Measurements from ENCODE around the gene ATG16L2. TPM values are rescaled to one million over a fixed set of nuclear protein-coding genes. Genes with fewer than 3 reads are reported as not detected.

Gene ATG16L2
- total RNA-seq, 1 experiment from 2014 or later = 17.3 TPM

DNA sequence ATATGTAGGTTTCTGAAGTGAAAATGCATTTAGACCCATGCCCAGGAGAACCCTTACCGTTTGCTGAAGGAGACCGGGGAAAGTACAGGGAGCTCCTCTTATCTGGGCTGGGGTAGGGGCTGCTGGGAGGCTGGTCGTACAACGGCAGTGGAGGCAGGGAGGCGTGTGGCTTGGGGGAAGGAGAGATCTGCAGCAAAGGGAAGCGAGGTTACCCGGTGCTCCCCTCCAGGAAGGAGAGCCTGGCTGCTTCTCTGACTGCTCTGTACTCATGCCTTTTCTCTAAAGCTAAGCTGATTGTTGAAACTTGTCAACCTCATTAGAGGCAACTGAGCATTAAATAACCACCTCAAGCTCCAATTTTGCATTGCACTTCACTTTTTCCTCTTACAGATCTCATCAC is 27.2 kb downstream of the ATG16L2 start:
- Histone ChIP-seq H2BK120ac (ENCODE audit: low read depth, low read length, poor library complexity, severe bottlenecking) (no peak overlapping the region), H2BK5ac (ENCODE audit: insufficient read length, low read length) (no peak overlapping the region), H2AK5ac (ENCODE audit: insufficient read length, low read length) (no peak overlapping the region), H3K79me1 (ENCODE audit: insufficient read depth, low read depth, low read length, poor library complexity, severe bottlenecking) (no peaks in the 10 kb centered on the region), H3K27ac (ENCODE audit: insufficient read length, low read depth, low read length) (no peak overlapping the region), H3K27me3 (ENCODE audit: insufficient read depth, low read length) (no peaks in the 10 kb centered on the region), H3K4me1 (ENCODE audit: insufficient read depth, low read length) (no peaks in the 10 kb centered on the region), H2AFZ (ENCODE audit: low read length) (no peak overlapping the region), H4K20me1 (ENCODE audit: control insufficient read depth, insufficient read depth, insufficient read length) (no peaks in the 10 kb centered on the region), H4K8ac (replicated peaks; ENCODE audit: insufficient read length, low read depth, low read length) (no peak overlapping the region), H4K91ac (ENCODE audit: insufficient read length, low read depth, low read length) (no peak overlapping the region), H3K4me2 (ENCODE audit: insufficient read depth, insufficient read length, low read length) (no peak overlapping the region), H3T11ph (ENCODE audit: low read length) (no peak overlapping the region), H3K23ac (ENCODE audit: insufficient read length, low read depth, low read length) (no peak overlapping the region), H2BK15ac (ENCODE audit: low read depth, low read length) (no peak overlapping the region), H3K18ac (ENCODE audit: insufficient read length, low read depth, low read length) (no peak overlapping the region), H2BK12ac (ENCODE audit: insufficient read length, low read depth, low read length) (no peak overlapping the region), H4K5ac (ENCODE audit: insufficient read length, low read depth, low read length) (no peak overlapping the region), H3K9ac (ENCODE audit: extremely low read depth, insufficient read length, low read length) (no peak overlapping the region), H3K9me3 (ENCODE audit: control insufficient read depth, low read depth, low read length) (no peaks in the 10 kb centered on the region), H3K23me2 (ENCODE audit: insufficient read length, low read depth, low read length, poor library complexity, severe bottlenecking) (no peaks in the 10 kb centered on the region), H3K14ac (ENCODE audit: insufficient read depth, low read length) (no peak overlapping the region), H3K4ac (ENCODE audit: low read depth, low read length) (no peak overlapping the region), H3K56ac (ENCODE audit: insufficient read length, low read depth, low read length) (no peak overlapping the region), H2BK20ac (ENCODE audit: low read depth, low read length, poor library complexity, severe bottlenecking) (no peak overlapping the region), H3K79me2 (ENCODE audit: insufficient read depth, low read length) (no peaks in the 10 kb centered on the region)
- H3K4me3 Mint-ChIP-seq = no peak overlapping the region
- H3K27ac Mint-ChIP-seq = peak overlapping the region; percentile 22 to 82 (median 41); a peak in 2 of 7 replicates
- H3K4me1 Mint-ChIP-seq = no peaks in the 10 kb centered on the region
- H3K27me3 Mint-ChIP-seq (ENCODE audit: low read depth) = no peaks in the 10 kb centered on the region
- peaks cover 0 to 5% (median 0%) of the 10 kb centered on the region in 3 experiments; a peak in 1 of 7 replicates for H3K36me3 Mint-ChIP-seq (ENCODE audit: insufficient read depth in 1 of 3, low read depth in 3 of 3)
- no peak for DNase-seq
- H3K9me3 Mint-ChIP-seq = no peaks in the 10 kb centered on the region
- TF ChIP-seq, protein P1, sequence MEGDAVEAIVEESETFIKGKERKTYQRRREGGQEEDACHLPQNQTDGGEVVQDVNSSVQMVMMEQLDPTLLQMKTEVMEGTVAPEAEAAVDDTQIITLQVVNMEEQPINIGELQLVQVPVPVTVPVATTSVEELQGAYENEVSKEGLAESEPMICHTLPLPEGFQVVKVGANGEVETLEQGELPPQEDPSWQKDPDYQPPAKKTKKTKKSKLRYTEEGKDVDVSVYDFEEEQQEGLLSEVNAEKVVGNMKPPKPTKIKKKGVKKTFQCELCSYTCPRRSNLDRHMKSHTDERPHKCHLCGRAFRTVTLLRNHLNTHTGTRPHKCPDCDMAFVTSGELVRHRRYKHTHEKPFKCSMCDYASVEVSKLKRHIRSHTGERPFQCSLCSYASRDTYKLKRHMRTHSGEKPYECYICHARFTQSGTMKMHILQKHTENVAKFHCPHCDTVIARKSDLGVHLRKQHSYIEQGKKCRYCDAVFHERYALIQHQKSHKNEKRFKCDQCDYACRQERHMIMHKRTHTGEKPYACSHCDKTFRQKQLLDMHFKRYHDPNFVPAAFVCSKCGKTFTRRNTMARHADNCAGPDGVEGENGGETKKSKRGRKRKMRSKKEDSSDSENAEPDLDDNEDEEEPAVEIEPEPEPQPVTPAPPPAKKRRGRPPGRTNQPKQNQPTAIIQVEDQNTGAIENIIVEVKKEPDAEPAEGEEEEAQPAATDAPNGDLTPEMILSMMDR (conservative IDR thresholded peaks at IDR 0.05) = no peak
- no CpG with 5 or more reads among the region's 7 CpGs for WGBS (ENCODE audit: extremely low coverage, insufficient read length, low lambda C conversion rate)
